GM19467 (cell line): ENCODE results near the gene USP14.
"Not testable (repeated sequence)": the region's sequence is repeated elsewhere in the genome, so short reads cannot be mapped to it uniquely, and the experiment has no call there.

ENCODE experiments used
- ATAC-seq: cut with Tn5 transposase; IDR thresholded peaks from one replicate; pipeline ENCODE4 v1.9.1; 2021; ENCODE audit warnings: mild to moderate bottlenecking, moderate library complexity; ENCODE audit not compliant: unreplicated experiment

The USP14 gene

DNA sequence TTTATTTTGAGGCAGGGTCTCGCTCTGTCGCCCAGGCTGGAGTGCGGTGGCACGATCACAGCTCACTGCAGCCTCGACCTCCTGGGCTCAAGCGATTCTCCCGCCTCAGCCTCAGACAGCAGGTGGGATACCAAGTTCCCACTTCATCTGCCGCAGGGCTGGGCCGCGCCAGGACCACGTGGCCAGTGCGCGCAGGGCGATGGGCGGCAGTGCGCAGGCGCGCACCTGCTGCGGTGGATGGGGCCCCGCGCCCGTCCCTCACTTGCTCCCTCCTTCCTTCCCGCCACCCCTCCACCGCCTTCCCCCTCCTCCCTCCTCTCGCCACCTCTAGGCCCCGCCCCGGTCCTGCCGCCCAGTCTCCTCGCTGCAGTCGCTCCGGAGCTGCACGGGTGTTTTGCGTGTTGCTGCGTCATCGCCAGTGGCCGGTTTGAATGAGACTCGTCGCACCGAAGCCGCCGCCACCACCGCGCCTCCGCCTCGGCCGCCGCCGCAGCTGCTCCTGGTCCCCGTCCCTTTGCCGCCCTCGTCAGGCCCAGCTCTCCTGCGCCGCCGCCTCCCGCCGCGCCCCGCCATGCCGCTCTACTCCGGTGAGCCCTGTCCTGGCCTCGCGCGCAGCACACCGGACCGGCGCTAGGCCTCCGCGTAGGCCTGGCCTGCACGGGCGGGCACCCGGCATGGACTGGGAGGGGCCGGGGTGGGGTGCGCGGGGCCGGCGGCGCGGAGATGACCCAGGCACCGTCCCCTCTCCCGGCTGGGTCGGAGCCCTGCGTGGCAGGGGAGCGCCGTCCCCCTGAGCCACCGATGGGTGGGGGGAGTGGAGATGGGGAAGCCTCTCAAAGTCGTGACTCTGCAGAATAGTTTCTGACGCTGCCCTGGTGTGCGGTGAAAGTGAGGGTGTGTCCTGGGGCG lies at the start of gene USP14:
Gene USP14, plus strand, starts transcription at position 430 of the 909 bp plus-strand sequence. Its CDS starts 142 bp downstream, at position 572.
- peak; percentile 94 for ATAC-seq

DNA sequence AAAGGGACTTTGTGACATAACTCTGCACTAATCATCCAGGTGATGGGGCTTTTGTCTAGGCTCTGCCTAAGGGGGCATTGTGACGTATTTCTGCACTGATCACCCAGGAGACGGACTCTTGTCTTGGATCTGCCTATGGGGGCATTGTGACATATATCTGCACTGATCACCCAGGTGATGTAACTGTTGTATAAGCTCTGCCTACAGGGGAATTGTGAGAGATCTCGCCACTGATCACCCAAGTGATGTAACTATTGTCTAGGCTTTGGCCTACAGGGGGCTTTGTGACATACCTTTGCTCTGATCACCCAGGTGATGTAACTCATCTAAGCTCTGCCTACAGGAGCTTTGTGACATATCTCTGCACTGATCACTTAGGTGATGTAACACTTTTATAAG lies 49.7 kb upstream of the USP14 start:
- peak; percentile 1 for ATAC-seq

DNA sequence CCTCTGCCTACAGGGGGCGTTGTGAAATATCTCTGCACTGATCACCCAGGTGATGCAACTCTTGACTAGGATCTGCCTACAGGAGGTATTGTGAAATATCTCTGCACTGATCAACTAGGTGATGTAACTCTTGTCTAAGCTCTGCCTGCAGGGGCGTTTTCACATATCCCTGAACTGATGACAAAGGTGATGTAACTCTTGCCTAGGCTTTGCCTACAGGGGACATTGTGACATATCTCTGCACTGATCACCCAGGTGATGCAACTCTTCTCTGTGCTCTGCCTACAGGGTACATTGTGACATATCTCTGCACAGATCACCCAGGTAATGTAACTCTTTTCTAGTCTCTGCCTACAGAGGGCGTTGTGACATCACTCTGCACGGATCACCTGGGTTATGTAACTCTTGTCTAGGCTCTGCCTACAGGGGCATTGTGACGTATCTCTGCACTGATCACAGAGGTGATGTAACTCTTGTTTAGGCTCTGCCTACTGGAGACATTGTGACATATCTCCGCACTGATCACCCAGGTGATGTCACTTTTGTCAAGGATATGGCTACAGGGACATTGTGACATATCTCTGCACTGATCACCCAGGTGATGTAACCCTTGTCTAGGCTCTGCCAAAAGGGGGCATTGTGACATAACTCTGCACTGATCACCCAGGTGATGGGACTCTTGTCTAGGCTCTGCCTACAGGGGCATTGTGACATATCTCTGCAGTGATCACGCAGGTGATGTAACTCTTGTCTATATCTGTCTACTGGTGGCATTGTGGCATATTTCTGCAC lies 49.0 kb upstream of the USP14 start:
- not testable (repeated sequence) for ATAC-seq

DNA sequence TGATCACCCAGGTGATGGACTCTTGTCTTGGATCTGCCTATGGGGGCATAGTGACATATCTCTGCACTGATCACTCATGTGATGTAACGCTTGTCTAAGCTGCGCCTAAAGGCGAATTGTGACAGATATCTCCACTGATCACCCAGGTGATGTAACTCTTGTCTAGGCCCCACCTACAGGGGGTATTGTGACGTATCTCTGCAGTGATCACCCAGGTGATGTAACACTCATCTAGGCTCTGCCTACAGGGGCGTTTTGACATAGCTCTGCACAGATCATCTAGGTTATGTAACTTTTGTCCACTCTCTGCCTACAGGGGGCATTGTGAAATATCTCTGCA lies 48.5 kb upstream of the USP14 start:
- ATAC-seq = not testable (repeated sequence)

DNA sequence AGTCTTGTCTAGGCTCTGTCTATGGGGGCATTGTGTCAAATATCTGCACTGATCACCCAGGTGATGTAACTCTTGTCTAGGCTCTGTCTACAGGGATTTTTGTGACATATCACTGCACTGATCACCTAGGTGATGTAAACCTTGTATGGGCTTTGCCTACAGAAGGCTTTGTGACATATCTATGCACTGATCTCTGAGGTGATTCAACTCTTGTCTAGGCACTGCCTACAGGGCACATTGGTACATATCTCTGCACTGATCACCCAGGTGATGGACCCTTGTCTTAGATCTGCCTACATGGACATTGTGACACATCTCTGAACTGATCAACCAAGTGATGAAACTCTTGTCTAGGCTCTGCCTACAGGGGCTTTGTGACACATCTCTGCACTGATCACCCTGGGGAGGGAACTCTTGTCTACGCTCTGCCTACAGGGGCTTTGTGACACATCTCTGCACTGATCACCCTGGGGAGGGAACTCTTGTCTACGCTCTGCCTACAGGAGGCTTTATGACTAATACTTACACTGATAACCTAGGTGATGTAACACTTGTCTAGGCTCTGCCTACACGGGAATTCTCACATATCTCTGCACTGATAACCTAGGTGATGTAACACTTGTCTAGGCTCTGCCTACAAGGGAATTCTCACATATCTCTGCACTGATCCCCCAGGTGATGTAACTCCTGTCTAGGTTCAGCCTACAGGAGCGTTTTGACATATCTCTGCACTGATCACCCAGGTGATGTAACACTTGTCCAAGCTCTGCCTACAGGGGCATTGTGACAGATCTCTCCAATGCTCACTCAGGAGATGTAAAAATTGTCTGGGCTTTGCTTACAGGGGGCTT lies 47.8 kb upstream of the USP14 start:
- ATAC-seq = not testable (repeated sequence)

DNA sequence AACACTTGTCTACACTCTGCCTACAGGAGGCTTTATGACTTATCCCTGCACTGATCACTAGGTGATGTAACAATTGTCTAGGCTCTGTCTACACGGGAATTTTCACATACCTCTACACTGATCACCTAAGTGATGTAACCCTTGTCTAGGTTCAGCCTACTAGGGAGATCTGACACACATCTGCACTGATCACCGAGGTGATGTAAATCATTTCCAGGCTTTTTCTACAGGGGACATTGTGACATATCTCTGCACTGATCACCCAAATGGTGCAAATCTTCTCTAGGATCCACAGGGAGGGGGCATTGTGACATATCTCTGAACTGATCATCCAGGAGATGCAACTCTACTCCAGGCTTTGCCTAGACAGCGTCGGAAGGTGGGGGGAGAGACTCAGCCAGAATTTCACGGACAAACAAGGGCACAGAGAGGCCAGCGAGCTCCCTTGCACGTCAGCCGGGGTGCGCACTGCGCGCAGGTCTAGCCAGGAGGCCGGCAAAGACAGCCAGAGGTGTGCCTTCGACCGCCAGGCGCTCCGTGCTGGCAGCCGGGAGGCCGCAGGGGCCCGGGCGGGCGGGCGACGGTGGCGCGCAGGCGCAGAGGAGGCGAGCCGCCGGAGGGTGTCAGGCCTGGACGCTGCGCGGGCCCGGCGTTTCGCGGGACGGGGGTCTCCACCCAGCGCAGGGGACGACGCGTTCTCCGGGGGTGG lies 46.9 kb upstream of the USP14 start:
- no peak for ATAC-seq

DNA sequence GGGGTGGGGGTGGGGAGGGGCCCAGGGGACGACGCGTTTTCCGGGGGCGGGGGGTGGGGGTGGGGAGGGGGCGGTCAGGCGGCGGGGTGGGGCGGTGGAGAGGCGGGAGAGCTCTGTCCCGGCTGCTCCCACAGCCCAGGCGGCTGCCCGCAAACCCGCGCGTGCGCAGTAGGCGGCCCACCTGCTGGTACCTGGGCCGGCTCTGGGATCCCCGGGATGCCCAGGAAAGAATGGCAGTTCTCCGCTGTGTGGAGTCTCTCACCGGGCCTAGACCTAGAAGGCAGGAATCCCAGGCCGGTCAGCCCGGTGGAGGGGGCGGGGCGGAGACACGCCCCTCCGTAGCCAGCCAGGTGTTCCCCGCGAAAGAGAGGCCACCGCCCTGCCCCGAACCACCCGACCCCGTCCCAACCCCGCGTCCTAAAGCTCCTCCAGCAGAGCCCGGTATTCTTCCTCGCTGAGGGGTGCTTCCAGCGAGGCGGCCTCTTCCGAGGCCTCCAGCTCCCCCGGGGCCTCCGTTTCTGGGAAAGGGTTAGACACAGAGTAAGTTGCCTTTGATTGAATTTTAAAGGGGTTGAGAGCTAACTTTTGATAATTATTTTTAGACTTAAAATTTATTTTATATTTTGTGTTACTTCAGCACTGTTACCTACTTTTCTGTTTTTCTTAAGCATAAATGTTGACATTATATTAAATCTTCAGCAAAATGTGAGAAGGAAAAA lies 46.2 kb upstream of the USP14 start:
- not testable (repeated sequence) for ATAC-seq

DNA sequence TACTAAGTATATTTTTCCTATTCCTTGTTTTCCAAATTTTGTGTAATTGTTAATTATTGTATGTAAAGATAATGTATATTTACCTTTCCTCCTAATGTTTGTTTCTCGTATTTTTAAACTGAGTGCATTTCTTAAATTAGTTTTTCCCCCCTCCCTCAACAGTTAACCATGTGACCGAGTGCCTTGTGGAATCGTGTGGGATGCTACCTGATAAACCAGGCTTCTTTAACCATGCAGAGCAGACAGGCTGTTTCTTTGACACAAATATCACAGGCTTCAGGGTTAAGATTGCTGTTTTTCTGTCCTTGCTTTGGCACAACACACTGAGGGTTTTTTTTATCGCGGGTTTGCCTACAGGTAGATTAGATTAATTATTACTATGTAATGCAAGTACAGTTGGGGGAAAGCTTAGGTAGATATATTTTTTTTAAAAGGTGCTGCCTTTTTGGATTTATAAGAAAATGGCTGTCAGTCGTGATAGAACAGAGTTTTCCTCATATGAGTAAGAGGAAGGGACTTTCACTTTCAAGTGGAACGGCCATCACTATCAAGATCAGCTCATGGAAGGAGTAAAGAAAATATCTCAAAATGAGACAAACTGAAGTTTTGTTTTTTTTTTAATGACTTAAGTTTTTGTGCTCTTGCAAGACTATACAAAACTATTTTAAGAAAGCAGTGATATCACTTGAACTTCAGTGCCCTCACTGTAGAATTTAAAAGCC lies 37.7 kb upstream of the USP14 start:
- not testable (repeated sequence) for ATAC-seq

DNA sequence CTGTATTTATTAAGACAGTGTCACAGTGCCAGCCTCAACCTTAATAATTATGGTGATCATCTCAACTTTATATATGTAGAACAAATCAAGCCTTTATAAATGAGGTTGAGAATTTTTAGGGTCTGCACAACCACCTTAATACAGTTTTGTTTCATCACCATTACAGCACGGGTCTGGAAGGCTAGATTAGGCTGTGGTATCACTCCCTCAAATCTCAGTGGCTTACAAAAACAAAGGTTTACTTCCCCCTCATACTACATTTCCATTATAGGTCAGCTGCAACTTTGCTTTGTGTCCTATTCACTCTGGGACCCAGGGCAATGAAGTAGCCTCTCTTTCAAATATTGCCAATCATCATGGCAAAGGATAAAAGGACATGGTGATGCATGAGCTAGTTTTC lies 23.3 kb upstream of the USP14 start:
- no peak for ATAC-seq

DNA sequence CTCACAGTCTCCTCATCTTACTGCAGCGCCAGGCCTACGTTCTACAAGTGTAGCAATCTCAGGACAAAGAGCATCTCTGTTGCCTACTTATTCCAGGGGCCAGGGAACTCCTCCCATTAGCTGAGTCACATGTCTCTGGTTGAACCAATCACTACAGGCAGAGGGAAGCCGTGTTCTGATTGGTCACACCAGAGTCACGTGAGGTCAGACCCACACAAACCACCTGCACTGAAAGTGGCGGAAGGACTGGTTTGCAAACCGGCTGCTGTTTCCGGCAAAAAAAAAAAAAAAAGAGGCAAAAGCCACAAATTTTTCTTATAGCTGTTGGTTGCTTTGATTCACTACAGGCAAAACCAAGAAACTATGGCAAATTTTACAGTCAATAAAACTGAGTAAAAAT lies 21.9 kb upstream of the USP14 start:
- no peak for ATAC-seq

DNA sequence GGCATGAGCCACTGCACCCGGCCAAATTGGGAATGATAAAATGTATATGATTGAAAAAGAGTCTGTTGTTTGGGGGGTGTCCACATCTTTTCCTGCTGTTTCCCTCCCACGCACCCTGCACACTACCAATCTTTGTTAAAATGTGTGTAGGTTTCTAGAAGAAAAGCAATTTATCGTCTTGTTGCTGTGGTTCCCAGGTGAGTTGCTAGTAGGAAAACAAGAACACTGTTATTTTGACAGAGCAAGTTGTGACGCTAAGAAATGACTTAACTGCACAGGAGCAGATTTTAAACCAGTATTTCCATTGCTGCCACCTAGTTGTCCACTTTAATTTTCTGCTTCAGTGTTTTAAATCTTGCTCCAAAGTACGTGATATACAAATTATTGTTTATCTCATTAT lies 21.0 kb upstream of the USP14 start:
- no peak for ATAC-seq

DNA sequence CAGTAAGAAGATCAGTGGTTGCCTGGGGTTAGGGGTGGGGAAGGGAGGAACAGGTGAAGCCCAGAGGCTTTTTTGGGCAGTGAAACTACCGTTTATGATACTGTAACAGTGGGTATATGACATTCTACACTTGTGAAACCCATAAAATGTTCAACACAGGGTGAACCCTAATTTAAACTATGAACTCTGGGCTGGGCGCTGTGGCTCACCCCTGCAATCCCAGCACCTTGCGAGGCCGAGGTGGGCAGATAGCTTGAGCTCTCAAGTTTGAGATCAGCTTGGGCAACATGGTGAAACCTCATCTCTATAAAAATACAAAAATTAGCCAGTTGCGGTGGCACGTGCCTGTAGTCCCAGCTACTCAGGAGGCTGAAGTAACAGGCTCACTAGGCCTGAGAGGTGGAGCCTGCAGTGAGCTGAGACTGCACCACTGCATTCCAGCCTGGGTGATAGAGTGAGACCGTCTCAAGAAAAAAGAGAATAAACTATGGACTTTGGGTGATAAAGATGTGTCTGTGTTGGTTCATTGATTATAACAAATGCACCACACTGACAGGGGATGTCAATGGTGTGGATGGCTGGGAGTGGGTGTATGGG lies 17.6 kb upstream of the USP14 start:
- no peak for ATAC-seq

DNA sequence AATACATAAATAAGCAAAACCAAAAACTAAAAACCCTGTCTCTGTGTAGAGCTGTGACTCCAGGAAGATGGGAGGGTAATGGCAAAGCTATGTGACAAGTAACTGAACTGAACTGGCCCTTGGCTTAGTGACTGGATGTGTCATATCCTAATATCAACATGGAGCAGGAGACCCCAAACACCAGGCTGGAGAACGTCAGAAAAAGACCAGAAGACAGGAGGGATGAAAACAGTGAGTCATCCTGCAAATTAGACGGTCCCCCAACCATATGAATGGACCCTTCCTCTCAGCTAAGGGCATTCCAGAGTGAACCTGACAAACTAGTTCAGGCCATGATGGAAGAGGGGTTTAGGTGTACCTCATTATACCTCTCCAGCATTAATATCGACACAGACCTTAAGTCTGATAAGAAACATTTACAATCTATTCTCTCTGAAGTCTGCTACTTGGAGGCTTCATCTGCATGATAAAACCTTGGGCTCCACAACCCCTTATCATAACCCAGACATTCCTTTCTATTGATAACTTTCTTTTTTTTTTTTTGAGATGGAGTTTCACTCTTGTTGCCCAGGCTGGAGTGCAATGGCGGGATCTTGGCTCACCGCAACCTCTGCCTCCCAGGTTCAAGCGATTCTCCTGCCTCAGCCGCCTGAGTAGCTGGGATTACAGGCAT lies 15.6 kb upstream of the USP14 start:
- not testable (repeated sequence) for ATAC-seq

DNA sequence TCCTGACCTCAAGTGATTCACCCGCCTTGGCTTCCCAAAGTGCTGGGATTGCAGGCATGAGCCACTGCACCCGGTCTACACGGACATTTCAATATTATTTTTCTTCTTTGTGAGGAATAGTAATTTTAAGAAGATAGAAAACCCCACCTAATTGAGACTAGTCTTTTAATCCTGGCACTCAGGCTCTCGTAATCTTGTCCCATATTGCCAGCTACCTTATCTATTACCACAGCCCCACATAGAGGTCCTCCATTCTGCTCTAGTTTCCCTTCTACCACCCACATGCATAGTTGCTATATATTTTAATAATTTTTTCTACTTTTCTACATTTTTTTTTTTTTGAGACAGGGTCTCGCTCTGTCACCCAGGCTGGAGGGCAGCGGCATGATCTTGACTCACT lies 9.5 kb upstream of the USP14 start:
- ATAC-seq = no peak

DNA sequence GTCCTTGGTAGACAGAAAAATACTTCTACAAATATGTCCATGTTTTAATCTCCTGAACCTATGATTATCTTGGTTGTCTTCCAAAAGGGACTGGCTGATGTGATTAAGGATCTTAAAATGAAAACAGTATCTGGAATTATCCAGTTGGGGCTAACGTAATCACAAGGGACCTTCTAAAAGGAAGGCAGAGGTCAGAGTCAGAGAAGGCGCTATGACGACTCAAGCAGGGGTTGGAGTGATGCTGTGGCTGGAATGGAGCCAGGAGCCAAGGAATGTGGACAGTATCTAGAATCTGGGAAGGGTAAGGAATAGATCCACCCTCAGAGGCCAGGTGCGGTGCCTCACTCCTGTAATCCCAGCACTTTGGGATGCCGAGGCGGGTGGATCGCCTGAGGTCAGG lies 4.2 kb upstream of the USP14 start:
- no peak for ATAC-seq

DNA sequence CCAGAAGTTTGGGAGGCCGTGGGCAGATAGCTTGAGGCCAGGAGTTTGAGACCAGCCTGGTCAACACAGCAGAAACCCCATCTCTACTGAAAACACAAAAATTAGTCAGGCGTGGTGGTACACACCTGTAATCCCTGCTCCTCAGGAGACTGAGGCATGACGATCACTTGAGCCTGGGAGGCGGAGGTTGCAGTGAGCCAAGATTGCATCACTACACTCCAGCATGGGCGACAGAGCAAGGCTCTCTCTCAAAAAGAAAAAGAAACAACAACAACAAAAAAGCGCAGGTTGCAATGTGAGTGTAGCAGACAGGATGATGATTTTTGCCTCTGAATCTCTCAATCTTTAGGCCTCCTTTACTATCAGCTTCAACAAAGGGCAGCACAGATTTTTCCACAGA lies 2.7 kb upstream of the USP14 start:
- no peak for ATAC-seq

DNA sequence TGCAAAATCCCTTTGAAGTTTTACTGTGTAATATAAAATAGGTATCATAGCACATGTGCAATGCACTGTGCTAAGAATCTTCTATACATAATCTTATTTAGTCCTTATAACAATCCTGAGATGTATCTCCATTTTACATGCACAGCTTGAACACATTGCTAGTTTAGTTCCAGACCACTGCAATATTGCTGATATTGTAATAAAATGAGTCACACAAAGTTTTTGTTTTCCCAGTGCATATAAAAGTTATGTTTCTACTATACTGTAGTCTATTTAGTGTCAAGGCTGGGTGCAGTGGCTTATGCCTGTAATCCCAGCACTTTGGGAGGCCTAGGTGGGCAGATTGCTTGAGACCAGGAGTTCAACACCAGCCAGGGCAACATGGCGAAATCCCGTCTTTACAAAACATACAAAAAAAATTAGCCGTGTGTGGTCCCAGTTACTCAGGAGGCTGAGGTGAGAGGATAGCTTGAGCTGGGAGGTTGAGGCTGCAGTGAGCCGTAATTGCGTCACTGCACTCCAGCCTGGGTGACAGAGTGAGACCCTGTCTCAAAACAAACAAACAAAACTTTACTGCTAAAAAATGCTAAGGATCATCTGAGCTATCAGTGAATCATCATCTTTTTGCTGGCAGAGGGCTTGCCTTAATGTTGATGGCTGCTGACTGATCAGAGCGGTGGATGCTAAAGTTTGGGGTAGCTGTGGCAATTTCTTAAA lies 1.7 kb upstream of the USP14 start:
- ATAC-seq = no peak
